ENCODE data around the gene CATSPERB. TPM values are rescaled to one million over a fixed set of nuclear protein-coding genes. Genes with fewer than 3 reads are reported as not detected.
"Not testable (repeated sequence)": the region's sequence is repeated elsewhere in the genome, so short reads cannot be mapped to it uniquely, and the experiment has no call there.

CATSPERB gene
- total RNA-seq, 4 donors from 2014 or later, result 1.8 to 12.1 (median 3.4) TPM

- Histone ChIP-seq H3K36me3 (no peaks in the 10 kb centered on the region), H3K27ac (no peak overlapping the region), H3K9me3 (no peaks in the 10 kb centered on the region), H3K4me3 (replicated peaks in 1 of 3) (no peak overlapping the region), H3K27me3 (no peaks in the 10 kb centered on the region), H3K4me1 (no peaks in the 10 kb centered on the region)
- 82 to 88% methylated on average over 4 of the region's 4 CpGs for WGBS, 2 donors
- intact Hi-C loops (cut with DNase I), result no loop called here
- no peak for DNase-seq
- TF ChIP-seq POLR2A (IDR thresholded peaks at IDR 0.05), result no peak
- TF ChIP-seq CTCF (IDR thresholded peaks at IDR 0.05), result no peak
Measured at GRCh38 chr14:91599994-91600393, 131.9 kb downstream of the CATSPERB start.

GRCh38 chr14:91595736-91596135 lies 136.2 kb downstream of the CATSPERB start:
- Histone ChIP-seq H3K36me3 (no peaks in the 10 kb centered on the region), H3K27ac (no peak overlapping the region), H3K4me3 (replicated peaks in 1 of 3) (no peak overlapping the region), H3K4me1 (no peaks in the 10 kb centered on the region), H3K27me3 (no peaks in the 10 kb centered on the region), H3K9me3 (no peaks in the 10 kb centered on the region)
- no peak for DNase-seq
- intact Hi-C loops (cut with DNase I), result no loop called here
- TF ChIP-seq POLR2A (IDR thresholded peaks at IDR 0.05) (no peak), CTCF (IDR thresholded peaks at IDR 0.05) (no peak)
- whole genome bisulfite sequencing, 2 donors, result 93% methylated on average over 1 of the region's 1 CpG

GRCh38 chr14:91593957-91594356 lies 137.9 kb downstream of the CATSPERB start:
- H3K27ac ChIP-seq; H3K4me1 ChIP-seq; H3K9me3 ChIP-seq; DNase-seq; H3K36me3 ChIP-seq; intact Hi-C loops (cut with DNase I); H3K27me3 ChIP-seq; H3K4me3 ChIP-seq (replicated peaks in 1 of 3): not testable (repeated sequence)
- 97 to 98% methylated on average over 2 of the region's 2 CpGs for WGBS, 2 donors

GRCh38 chr14:91586410-91586809 lies 145.5 kb downstream of the CATSPERB start:
- DNase-seq, result no peak
- H3K27me3 ChIP-seq, result no peaks in the 10 kb centered on the region
- no peak overlapping the region for H3K4me3 ChIP-seq (replicated peaks in 1 of 3)
- no peaks in the 10 kb centered on the region for H3K36me3 ChIP-seq
- intact Hi-C loops (cut with DNase I), result no loop called here
- H3K4me1 ChIP-seq, result no peaks in the 10 kb centered on the region
- no peak overlapping the region for H3K27ac ChIP-seq
- no peaks in the 10 kb centered on the region for H3K9me3 ChIP-seq
- TF ChIP-seq POLR2A (IDR thresholded peaks at IDR 0.05) (no peak), CTCF (IDR thresholded peaks at IDR 0.05) (no peak)
- WGBS, 2 donors, result 83 to 88% methylated on average over 1 of the region's 1 CpG

GRCh38 chr14:91585856-91586255 lies 146.0 kb downstream of the CATSPERB start:
- intact Hi-C loops (cut with DNase I), result no loop called here
- Histone ChIP-seq H3K9me3 (no peaks in the 10 kb centered on the region), H3K27me3 (no peaks in the 10 kb centered on the region), H3K36me3 (no peaks in the 10 kb centered on the region), H3K4me3 (replicated peaks in 1 of 3) (no peak overlapping the region), H3K4me1 (no peaks in the 10 kb centered on the region), H3K27ac (no peak overlapping the region)
- no peak for DNase-seq
- TF ChIP-seq POLR2A (IDR thresholded peaks at IDR 0.05), result no peak

GRCh38 chr14:91582761-91583160 lies 149.1 kb downstream of the CATSPERB start:
- no peak for TF ChIP-seq POLR2A (IDR thresholded peaks at IDR 0.05)
- TF ChIP-seq CTCF (IDR thresholded peaks at IDR 0.05), result no peak
- WGBS, 2 donors, result 90 to 91% methylated on average over 3 of the region's 3 CpGs
- Histone ChIP-seq H3K4me1 (no peaks in the 10 kb centered on the region), H3K4me3 (replicated peaks in 1 of 3) (no peak overlapping the region), H3K27ac (no peak overlapping the region), H3K36me3 (no peaks in the 10 kb centered on the region), H3K27me3 (no peaks in the 10 kb centered on the region), H3K9me3 (no peaks in the 10 kb centered on the region)
- intact Hi-C loops (cut with DNase I), result no loop called here
- no peak for DNase-seq

All from thyroid gland (tissue), 4 donors.